Measurements from ENCODE around the gene USP54. TPM values are rescaled to one million over a fixed set of nuclear protein-coding genes. Genes with fewer than 3 reads are reported as not detected.

Gene USP54
- total RNA-seq, 1 experiment from 2014 or later = 32.8 TPM

DNA sequence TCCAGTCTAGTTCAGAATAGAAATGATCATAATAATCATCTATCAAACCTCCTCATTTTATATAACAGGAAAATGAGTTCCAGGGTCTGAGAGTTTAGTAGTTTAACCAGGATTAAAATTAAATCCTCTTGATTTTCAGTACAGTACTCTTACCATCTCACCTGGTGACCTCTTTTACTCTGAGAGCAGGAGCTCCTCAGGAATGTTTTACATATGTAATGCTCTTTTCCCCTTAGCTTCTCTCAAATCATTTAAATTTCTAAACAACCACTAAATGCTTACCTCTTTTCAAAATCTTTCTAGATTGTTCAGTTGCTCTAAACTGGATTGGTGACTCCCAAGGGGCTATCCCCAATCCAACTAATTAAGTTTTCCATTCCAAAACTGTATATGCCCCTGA lies 85.1 kb downstream of the USP54 start:
- DNase-seq (ENCODE audit: low read depth, low spot score) (no peak), ATAC-seq (no peak)
- in situ Hi-C loops (cut with HindIII; ENCODE audit: low pct_unique_long_range_greater_than_20kb, low sequenced_read_pairs) = no loop called here
- ChIA-PET CTCF (no interaction called here), POLR2A (no interaction called here)
- Histone ChIP-seq H3K9me3 (ENCODE audit: control insufficient read depth, insufficient read depth, low read depth, low read length) (no peaks in the 10 kb centered on the region), H3K36me3 (ENCODE audit: control insufficient read depth, insufficient read depth, low read length) (no peaks in the 10 kb centered on the region), H3K4me3 (ENCODE audit: low read depth in 2 of 2, low read length in 2 of 2) (no peak overlapping the region), H3K27me3 (ENCODE audit: control insufficient read depth, insufficient read depth, low read length) (no peaks in the 10 kb centered on the region), H3K27ac (ENCODE audit: low read length) (no peak overlapping the region), H3K4me1 (ENCODE audit: control insufficient read depth, insufficient read depth, low read length) (no peaks in the 10 kb centered on the region)
- BruUV-seq (replicated peaks) = no TSS peak
- intact Hi-C loops (cut with micrococcal nuclease; ENCODE audit: unreplicated experiment) = no loop called here
- TF ChIP-seq, protein P1, sequence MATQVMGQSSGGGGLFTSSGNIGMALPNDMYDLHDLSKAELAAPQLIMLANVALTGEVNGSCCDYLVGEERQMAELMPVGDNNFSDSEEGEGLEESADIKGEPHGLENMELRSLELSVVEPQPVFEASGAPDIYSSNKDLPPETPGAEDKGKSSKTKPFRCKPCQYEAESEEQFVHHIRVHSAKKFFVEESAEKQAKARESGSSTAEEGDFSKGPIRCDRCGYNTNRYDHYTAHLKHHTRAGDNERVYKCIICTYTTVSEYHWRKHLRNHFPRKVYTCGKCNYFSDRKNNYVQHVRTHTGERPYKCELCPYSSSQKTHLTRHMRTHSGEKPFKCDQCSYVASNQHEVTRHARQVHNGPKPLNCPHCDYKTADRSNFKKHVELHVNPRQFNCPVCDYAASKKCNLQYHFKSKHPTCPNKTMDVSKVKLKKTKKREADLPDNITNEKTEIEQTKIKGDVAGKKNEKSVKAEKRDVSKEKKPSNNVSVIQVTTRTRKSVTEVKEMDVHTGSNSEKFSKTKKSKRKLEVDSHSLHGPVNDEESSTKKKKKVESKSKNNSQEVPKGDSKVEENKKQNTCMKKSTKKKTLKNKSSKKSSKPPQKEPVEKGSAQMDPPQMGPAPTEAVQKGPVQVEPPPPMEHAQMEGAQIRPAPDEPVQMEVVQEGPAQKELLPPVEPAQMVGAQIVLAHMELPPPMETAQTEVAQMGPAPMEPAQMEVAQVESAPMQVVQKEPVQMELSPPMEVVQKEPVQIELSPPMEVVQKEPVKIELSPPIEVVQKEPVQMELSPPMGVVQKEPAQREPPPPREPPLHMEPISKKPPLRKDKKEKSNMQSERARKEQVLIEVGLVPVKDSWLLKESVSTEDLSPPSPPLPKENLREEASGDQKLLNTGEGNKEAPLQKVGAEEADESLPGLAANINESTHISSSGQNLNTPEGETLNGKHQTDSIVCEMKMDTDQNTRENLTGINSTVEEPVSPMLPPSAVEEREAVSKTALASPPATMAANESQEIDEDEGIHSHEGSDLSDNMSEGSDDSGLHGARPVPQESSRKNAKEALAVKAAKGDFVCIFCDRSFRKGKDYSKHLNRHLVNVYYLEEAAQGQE (IDR thresholded peaks at IDR 0.05; ENCODE audit: insufficient read depth in 1 of 2, low read depth in 2 of 2, low read length in 1 of 2) = no peak
- TF ChIP-seq SIN3A (IDR thresholded peaks at IDR 0.05; ENCODE audit: borderline replicate concordance, insufficient read depth, low read depth, low read length) (no peak), TCF7L2 (IDR thresholded peaks at IDR 0.05; ENCODE audit: low read depth, low read length) (no peak), POLR2AphosphoS5 (IDR thresholded peaks at IDR 0.05; ENCODE audit: low read depth, low read length) (no peak)
- TF ChIP-seq, protein P2, sequence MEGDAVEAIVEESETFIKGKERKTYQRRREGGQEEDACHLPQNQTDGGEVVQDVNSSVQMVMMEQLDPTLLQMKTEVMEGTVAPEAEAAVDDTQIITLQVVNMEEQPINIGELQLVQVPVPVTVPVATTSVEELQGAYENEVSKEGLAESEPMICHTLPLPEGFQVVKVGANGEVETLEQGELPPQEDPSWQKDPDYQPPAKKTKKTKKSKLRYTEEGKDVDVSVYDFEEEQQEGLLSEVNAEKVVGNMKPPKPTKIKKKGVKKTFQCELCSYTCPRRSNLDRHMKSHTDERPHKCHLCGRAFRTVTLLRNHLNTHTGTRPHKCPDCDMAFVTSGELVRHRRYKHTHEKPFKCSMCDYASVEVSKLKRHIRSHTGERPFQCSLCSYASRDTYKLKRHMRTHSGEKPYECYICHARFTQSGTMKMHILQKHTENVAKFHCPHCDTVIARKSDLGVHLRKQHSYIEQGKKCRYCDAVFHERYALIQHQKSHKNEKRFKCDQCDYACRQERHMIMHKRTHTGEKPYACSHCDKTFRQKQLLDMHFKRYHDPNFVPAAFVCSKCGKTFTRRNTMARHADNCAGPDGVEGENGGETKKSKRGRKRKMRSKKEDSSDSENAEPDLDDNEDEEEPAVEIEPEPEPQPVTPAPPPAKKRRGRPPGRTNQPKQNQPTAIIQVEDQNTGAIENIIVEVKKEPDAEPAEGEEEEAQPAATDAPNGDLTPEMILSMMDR (IDR thresholded peaks at IDR 0.05) = no peak

DNA sequence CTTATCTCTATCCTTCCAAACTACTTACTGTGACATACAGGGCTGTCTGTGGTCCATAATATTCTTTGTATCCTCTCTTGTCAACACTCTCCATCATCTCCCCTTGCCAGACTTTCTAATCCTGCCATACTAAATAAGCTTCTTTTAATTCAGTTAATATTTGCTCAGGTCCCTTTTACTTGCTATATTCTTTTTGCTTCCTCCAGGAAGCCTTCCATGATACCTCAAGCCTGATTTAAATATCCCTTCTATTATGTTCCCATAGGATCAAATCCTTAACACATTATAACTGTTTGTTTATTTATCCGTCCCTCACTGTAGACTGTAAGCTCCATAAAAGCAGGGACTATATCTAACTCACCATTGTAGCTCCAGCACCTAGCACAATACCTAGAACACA lies 88.1 kb downstream of the USP54 start:
- CTCF ChIA-PET = no interaction called here
- in situ Hi-C loops (cut with HindIII; ENCODE audit: low pct_unique_long_range_greater_than_20kb, low sequenced_read_pairs) = no loop called here

More for the DNA sequence above, 88.1 kb downstream of the USP54 start:
- intact Hi-C loops (cut with micrococcal nuclease; ENCODE audit: unreplicated experiment) = no loop called here
- no peaks in the 10 kb centered on the region for H3K27me3 ChIP-seq (ENCODE audit: control insufficient read depth, insufficient read depth, low read length)
- no peak overlapping the region for H3K27ac ChIP-seq (ENCODE audit: low read length)
- ATAC-seq (no peak), DNase-seq (ENCODE audit: low read depth, low spot score) (no peak)
- no peak overlapping the region for H3K4me3 ChIP-seq (ENCODE audit: low read depth in 2 of 2, low read length in 2 of 2)
- POLR2A ChIA-PET = no interaction called here
- TF ChIP-seq POLR2AphosphoS5 (IDR thresholded peaks at IDR 0.05; ENCODE audit: low read depth, low read length) = no peak
- TF ChIP-seq, protein P1 (IDR thresholded peaks at IDR 0.05; ENCODE audit: insufficient read depth in 1 of 2, low read depth in 2 of 2, low read length in 1 of 2) = no peak
- TF ChIP-seq, protein P2 (IDR thresholded peaks at IDR 0.05) = no peak
- no peaks in the 10 kb centered on the region for H3K36me3 ChIP-seq (ENCODE audit: control insufficient read depth, insufficient read depth, low read length)
- no TSS peak for BruUV-seq (replicated peaks)
- no peaks in the 10 kb centered on the region for H3K9me3 ChIP-seq (ENCODE audit: control insufficient read depth, insufficient read depth, low read depth, low read length)
- no peaks in the 10 kb centered on the region for H3K4me1 ChIP-seq (ENCODE audit: control insufficient read depth, insufficient read depth, low read length)
